NCI-H524 (cell line): ENCODE measurements around the gene ABCA5.
A peak's percentile ranks its signal among the peaks of the same experiment; 100 is the strongest.

ENCODE experiments used
- DNase-seq, 2 experiments: peaks; one replicate each; lab custom pipeline; 2025; lab: John Stamatoyannopoulos, UW

The ABCA5 gene

DNA sequence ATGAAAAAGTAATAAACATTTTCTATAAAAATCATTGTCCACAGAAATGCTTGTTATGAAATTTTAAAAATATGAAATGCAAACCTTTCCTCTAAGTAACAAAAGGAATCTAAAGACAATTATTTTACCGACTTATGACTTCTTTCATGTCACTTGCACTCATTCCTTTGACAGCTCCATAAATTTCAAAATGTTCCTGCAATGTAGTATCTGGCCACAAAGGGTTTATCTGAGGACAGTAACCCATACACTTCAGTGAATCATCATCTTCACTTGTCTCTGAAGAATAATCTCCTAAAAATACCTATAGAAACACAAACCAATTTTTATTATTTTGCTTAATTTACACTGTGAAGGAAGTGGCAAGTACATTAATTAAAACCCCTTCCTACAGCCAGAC lies 72.7 kb downstream of the ABCA5 start:
- no peak for DNase-seq

DNA sequence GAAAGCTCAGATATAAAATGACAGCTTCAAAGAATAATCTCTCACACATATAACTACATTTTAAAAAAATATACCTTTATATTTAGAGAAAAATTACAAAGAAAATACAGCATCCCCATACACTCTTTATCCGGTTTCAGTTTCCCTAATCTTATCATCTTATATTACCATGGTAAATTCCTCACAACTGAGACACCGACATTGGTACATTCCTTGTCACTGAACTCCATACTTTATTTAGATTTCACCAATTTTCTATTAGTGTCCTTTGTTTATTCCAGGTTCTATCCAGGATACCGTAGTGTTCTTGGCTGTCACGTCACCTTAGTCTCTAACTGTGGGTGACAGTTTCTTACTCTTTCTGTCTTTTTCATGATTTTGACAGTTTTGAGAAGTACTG lies 76.3 kb downstream of the ABCA5 start:
- no peak for DNase-seq

DNA sequence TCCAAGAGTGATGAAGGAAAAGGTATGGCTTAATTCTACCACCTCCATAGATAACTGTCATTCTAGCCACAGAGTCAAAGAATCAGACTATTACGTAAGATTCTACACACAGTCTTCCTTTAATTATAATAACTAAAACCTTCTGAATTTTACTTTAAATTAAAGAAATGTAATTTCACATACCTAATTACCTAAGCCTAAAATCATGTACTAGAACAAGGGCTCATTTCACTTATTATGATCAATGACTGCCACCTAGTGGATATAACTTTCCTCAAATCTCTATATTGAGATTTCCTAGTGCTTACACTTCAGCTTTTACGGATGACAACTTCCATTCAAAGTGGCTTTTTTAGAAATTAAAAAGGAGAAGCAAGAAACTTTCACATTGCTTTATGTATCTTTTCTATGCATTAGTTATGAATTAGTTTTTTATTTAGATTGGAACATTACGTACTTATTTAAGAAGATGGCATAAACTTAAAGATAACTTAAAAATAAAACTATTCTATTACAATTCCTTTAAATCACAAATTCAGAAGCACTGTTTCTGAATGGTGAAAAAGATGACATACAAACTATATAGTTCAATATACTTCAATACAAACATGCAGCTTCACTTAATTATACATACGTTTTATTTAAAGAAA lies 80.1 kb downstream of the ABCA5 start:
- peak in 1 of 2 experiments; percentile 64 for DNase-seq

DNA sequence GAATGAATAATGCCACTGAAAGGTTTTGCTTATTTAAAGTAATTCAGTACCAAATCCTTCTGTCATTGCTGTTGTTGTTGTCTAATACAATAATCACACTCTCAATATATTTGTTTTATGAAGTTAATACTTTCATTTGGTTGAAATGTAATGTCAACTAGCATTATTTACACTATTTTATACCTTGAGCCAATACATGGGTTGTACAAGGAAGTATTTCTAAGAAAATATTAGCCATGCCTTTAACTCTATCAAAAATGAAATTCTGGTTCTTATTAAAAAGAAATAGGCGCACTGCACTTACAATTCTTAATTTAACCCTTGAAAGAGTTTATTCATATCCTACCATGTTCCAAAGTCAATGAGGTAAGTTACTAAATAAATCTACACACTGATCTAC lies 80.7 kb downstream of the ABCA5 start:
- DNase-seq, result no peak

DNA sequence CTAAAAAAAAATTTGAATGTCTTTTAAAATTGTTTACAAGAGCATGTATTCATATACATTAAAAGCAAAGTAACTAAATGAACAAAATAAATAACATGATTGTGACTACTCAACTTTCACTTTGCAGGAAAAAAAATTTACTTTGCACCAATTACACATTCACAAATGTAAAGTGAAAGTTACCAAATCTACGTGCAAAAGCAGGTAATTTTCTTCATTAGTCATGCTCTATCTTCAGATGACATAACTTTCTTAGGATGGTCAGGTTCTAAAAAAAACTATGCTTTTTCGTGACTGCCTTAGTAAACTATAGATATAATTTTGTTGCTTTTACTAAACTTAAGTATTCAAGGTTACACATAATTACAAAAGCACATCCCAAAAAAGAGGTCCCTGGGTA lies 81.3 kb downstream of the ABCA5 start:
- DNase-seq, result no peak

DNA sequence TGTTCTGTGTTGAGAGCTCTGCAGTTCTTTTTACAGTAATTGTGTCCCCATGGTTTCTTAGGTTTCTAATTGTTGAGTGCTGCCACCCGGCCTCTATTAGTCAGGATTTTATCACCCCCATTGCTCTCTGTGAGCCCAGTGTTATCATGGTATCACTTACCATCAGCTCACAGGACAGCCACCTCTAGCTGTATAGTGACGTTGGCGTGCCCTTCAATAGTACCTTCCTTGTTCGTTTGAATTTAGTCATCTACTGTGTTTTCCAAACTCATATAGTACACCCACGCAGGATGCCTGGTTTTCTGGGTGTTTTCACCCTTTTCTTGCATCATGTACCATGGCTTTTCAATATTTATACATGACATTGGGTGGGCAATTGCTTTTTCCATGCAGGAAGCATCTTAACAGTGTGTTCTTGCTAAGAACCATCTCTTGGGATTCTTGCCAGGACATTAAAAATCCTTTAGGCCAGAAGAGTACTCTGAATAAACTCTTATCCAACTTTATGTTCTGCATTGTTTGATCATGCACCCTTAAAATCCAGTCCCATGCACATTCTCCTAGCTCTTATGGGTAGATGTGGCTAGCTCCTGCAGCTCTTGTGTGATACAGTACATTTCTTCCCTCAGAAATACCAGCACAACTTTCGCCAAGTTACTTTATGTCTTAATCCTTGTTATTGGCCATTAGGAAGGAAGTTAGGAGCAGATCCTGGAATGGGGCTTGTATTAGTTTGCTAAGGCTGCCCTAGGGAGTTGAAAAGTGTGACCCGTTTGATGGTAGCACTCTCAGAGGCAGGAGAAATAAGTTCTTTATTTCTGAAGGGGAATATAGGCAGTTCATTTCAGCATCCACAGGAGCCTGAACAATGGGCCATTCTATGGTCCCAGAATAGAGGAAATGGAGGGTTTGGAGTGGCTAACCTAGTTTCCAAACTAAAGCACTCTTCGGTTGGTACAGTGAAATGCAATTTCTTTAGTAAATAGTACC lies 87.0 kb downstream of the ABCA5 start:
- no peak for DNase-seq

DNA sequence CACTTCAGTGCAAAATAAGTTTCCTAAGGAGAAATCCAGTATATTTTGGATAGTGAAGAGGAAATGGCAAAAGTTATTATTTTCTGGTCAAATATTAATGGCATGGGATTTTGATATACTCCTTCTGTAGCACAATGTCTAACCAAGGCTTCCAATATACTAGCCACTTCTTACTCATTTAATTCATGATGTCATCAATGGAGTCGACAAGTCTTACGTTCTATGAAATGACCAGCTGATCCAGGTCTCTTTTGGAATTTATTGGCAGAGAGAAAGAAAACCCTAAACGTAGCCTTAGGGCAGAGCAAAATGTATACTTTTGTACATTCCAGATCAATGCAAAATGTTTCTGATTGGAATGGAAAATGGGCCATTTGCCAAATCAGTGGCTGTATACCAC lies 90.0 kb downstream of the ABCA5 start:
- DNase-seq, result no peak

DNA sequence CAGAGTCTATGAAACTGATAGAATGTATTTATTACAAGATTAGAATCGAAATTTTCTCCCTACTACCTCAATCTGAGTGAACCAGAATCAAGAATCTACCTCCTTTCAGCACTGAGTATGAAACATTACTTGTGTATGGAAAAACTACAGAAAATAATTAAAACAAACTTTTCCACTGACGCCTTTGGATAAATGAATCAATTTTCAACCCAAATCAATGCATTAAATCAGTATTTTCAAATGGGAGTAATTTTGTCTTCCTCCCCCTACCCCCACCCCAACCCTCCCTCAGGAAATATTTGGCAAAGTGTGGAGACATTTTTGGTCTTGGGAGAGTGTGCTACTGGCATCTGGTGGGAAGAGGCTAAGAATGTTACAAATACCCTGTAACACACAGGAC lies 90.5 kb downstream of the ABCA5 start:
- DNase-seq, result no peak

DNA sequence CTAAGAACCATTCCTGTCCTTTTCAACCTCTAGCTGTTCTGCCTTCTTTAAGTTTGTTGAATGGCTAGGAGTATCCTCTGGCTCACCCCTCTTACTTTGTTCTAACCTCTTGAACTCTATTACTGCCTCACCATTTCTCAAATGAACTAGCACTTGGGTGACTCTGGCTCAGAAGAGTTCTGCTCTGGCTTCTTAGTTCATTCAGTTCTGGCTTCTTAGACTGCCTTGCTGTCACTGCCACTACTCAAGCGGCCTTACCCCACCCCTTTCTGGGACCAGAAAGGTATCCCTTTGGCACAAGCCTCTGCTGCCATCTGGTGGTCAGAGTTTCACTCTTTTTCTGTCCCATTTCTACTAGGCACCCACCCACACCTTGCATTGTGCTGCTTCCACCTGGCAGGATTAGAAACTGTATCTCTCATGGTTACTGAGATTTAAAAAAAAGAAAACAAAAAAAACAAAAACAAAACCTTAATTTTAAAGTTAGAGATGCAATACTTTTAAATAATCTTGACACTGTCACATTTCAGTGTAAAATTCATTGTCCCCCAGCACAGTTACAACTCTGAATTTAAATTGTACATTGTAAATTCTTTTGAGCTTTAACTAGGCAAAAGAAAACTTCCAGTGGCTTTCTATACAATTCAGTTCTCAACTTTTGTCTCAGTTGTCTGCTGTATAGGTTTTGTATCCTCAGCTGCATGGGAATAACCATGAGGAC lies 91.4 kb downstream of the ABCA5 start:
- peak; percentile 81 for DNase-seq

DNA sequence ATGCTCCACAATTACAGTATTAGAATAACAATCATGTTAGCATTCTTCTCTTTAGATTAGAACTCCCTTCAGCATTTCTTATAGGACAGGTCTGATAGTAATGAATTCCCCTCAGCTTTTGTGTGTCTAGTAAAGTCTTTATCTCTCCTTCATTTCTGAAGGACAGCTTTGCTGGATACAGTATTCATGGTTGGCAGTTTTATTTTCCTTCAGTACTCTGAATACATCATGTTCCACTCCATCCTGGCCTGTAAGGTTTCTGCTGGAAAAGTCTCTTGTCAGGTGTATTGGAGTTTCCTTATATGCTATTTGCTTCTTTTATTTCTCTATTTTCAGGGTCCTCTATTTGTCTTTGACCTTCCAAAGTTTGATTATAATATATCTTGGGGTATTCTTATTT lies 94.3 kb downstream of the ABCA5 start:
- DNase-seq, result no peak

DNA sequence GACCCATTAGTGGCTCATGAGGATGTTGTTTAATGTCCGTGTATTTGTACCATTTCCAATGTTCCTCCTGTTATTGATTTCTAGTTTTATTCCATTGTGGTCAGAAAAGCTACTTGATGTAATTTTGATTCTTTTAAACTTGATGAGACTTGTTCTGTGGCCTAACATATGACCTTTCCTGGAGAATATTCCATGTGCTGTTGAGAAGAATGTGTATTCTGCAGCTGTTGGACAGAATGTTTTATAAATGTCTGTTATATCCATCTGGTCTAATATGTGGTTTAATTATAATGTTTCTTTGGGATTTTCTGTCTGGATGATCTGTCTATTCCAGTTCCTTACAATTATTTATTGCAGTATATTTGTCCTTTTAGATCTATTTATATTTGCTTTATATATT lies 95.4 kb downstream of the ABCA5 start:
- no peak for DNase-seq

DNA sequence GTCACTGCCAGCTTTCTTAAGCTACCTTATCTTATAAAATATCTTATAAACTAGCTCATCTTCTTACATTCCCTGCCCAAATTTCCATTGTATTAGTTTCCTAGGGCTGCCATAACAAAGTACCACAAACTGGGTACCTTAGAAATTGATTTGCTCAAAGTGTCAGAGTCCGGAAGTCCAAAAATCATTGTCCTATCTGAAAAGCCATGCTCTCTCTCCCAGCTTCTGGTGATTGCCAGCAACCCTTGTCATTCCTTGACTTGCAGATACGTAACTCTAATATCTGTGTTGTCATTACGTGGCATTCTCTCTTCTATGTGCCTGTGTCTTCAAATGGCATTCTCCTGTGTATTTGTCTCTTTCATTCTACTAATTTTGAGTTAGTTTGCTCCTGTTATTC lies 96.0 kb downstream of the ABCA5 start:
- no peak for DNase-seq

DNA sequence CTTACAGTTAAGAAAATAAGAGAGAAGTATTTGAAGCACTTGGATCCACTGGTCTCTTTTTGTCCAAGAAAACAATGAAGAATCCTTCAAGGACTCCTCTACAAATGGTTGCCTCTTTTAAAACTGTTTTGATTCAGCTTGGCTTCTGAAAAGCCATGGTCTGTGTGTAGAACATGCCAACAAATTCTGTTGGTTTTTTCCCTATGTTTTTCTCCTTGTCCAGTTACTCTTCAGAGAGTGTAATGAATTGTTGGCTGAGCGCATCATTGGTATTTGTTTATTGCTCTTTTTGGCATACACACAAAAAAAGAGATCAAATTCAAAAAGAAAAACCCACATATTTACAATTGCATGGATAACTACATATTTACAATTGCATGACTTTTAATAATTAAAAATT lies 98.4 kb downstream of the ABCA5 start, which contains the start of gene ABCA10:
TSS of gene ABCA10 (minus strand) at position 249 of the 400 bp plus-strand sequence. CDS start 3,466 bp downstream, outside the sequence.
- no peak for DNase-seq

DNA sequence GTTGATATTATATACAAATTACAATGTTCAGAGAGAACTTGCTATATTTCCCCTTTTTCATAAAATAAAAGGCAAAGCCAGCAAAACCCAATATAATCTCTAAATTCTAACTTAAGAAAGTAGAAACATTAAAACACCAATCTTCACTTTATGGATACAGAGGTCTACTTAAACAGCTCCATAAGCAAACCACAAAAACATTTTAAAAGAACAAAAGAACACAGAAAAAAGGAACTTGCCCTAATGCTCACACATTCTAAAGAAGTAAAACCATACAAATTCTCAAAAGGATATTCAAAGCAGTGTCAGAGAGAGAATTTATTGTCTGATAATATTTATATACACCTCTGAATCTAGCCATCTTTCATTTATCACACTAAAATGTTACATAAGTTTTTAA lies 98.9 kb downstream of the ABCA5 start:
- no peak for DNase-seq

DNA sequence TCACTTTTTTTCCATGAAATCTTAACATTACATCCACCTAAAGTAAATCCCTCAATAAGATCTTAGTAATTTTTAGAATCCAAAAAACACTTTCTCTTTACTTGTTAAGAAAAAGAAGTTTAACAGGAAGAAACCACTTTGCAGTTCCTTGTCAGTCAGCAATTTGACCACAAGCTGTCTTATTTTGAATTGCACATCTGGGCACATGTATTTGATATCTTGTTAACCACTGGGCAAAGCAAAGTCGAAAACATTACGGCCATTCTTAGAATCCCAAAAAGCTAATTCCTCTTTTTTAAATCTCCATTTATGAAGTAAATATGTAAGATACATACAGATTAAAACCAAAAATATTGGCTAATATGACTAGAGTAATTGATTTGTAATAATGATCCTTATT lies 99.4 kb downstream of the ABCA5 start:
- DNase-seq, result no peak

DNA sequence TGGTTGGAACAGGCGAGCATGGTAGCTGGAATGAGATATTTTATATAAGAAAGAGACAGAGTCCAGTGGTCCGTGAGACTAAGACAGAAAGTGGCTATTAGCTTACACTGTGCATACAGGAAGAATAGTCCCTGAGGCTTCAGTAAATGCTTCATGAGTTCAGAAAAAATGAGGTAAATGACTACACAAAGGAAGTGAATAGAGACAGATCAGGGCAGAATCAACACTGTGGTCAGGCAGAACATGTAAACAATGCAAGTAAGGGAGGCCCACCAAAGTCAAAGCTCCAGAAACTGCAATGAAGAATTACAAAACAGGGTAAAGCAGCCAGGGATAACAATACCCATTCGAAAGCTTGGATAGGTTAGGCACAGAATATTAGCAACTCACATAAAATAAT lies 103.1 kb downstream of the ABCA5 start:
- DNase-seq, result no peak

DNA sequence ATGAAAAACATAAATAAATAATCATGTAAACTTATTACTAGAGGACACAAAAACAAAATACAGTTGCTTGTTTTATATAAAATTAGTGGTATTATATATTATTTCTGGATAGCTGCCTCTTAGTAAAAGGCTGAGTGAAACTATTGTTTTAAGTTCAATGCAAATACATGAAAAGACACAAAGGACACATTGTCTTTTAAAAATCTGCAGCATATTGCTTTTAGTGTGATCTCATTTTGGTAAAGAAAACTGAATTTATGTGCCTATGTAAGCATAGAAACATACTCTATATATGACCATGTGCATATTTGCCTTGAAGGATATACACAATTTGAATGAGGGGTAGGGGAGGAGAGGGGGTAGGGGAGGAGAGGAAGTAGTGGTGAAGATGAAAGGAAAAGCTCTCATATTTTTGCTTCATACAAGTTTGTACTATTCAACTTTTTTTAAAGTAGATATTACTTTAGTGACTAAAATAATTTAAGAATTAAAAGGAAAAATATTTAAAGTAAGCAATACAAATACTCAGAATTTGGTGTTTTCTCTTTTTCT lies 104.2 kb downstream of the ABCA5 start:
- no peak for DNase-seq

DNA sequence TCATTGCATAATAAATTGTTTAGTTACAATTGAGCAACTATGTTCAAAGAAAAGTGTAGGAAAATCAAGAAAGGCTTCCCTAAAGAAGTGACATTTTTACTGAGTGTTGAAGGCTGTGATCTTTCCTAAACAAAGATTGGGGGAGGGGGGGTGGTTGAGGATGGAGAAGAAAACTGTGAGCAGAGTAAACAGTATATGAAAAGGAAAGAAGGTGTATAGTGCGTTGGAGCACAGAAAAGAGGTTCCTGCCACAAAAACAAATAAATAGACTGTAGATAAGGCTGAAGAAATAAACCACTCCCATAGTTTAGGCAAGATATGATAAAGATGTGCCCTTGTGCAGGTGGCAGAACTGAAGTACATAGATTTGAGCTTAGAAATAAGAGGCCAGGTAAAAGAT lies 106.8 kb downstream of the ABCA5 start:
- no peak for DNase-seq

DNA sequence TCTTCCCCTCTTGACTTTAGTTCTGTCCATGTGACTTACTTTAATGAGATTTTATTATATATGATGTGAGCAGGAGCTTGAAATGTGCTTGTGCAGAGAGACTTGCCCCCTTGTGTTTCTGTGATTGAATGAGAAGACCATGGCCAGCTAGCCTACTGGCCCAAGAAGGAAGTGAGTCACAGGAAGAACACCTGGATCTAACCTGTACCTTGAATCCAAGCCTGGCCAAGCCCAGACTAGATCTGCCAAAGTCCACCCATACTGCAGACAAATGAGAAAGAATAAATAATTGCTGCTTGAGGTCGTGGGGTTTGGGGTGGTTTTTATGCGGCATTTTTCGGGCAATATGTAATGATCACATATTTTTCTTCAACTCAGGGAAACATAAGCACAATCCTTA lies 107.9 kb downstream of the ABCA5 start:
- DNase-seq, result no peak

DNA sequence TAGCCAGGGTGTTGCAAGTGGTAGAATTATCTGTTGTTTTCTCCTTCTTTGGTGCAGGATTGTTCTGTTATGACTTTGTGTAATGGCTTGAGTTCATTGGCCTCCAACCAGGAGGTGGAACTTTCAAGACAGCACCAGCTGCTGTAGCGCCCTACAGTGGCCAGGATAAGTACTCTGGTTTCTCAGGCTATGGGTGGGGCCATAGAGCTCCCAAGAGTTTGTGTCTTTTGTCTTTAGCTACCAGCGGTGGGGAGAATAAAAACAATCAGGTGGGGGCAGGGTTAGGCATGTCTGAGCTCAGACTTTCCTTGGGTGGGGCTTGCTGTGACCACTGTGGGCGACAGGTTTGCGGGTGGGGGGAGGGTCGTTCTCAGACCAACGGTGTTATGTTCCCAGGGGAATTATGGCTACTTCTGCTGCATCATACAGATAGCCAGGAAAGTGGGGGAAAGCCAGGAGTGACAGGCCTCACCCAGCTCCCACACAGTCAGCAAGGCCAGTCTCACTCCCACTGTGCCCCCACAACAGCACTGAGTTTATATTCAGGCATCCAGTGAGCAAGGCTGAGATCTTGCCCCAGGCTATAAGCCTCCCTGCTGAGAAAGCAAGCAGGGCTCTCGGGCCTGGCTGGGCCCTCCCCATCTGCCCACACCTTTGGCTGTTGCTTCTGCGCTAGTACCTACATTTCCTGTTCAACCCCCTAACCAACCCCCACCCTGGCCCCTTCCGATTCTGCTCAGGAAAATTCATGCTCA lies 113.7 kb downstream of the ABCA5 start:
- DNase-seq, result no peak

DNA sequence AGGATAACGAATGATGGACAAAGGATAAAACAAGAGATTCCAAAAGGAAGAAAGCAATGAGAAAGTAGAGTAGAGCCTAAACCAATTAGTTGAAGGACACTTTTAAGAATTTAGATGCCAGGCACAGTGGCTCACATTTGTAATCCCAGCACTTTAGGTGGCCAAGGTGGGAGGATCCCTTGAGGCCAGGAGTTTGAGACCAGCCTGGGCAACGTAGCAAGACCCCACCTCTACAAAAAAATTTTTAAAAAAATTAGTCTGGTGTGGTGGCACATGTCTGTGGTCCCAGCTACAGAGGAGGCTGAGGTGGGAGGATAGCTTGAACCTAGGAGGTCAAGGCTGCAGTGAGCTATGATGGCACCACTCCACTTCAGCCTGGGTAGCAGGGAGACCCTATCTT lies 118.3 kb downstream of the ABCA5 start:
- DNase-seq, result no peak

DNA sequence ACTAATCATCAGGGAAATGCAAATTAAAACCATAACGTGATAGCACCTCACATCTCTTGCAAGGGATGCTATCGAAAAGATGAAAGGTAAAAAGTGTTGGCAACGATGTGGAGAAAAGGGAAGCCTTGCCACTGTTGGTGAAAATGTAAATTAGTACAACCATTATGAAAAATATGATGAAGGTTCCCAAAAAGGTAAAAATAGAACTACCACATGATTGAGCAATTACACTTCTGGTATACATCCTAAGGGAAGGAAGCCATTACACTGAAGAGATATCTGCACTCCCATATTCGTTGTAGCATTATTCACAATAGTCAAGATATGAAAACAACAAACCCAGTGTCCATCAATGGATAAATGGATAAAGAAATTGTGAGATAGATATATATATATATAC lies 119.8 kb downstream of the ABCA5 start:
- no peak for DNase-seq
